HEK293 (cell line): Measurements from ENCODE around the gene IFI30.

Source experiments
- CTCF ChIP-seq: fragments of 450-650 bp; formaldehyde crosslinking; IDR thresholded peaks from 2 replicates; pipeline ENCODE4 v1.5.1; 2016; ENCODE audit warnings: missing biosample characterization, missing genetic modification characterization
- HOXA7 ChIP-seq: sonication (generic); formaldehyde crosslinking; IDR thresholded peaks from 2 replicates; pipeline ENCODE4 v1.8.1; 2022; ENCODE audit warnings: missing genetic modification reagents, borderline replicate concordance
- SP7 ChIP-seq: fragments of 450-650 bp; formaldehyde crosslinking; IDR thresholded peaks from 2 replicates; pipeline ENCODE4 v1.5.1; 2016; ENCODE audit warnings: missing biosample characterization, missing genetic modification characterization
- ZFP3 ChIP-seq: fragments of 450-650 bp; formaldehyde crosslinking; IDR thresholded peaks from 2 replicates; pipeline ENCODE4 v1.5.1; 2016; ENCODE audit warnings: low read depth, missing biosample characterization, missing genetic modification characterization
- ZNF174 ChIP-seq: fragments of 450-650 bp; formaldehyde crosslinking; IDR thresholded peaks from 2 replicates; pipeline ENCODE4 v1.5.0; 2017; ENCODE audit warnings: missing biosample characterization, mild to moderate bottlenecking, missing genetic modification characterization
- ZNF280C ChIP-seq: fragments of 450-650 bp; formaldehyde crosslinking; IDR thresholded peaks from 2 replicates; pipeline ENCODE4 v1.5.1; 2016; ENCODE audit warnings: missing biosample characterization, missing genetic modification characterization
- ZNF426 ChIP-seq: fragments of 450-650 bp; formaldehyde crosslinking; IDR thresholded peaks from 2 replicates; pipeline ENCODE4 v1.5.1; 2017; ENCODE audit warnings: missing biosample characterization, missing genetic modification characterization, mild to moderate bottlenecking, inconsistent platforms, moderate library complexity
- ZNF501 ChIP-seq: fragments of 450-650 bp; formaldehyde crosslinking; IDR thresholded peaks from 2 replicates; pipeline ENCODE4 v1.5.1; 2016; ENCODE audit warnings: missing biosample characterization, missing genetic modification characterization
- ZNF670 ChIP-seq: fragments of 450-650 bp; formaldehyde crosslinking; IDR thresholded peaks from 2 replicates; pipeline ENCODE4 v1.5.1; 2016; ENCODE audit warnings: missing biosample characterization, missing genetic modification characterization, low read depth
- ZNF707 ChIP-seq: fragments of 450-650 bp; formaldehyde crosslinking; IDR thresholded peaks from 2 replicates; pipeline ENCODE4 v1.5.1; 2016; ENCODE audit warnings: missing biosample characterization, missing genetic modification characterization
- ZNF843 ChIP-seq: fragments of 450-650 bp; formaldehyde crosslinking; IDR thresholded peaks from 2 replicates; pipeline ENCODE4 v1.5.1; 2016; ENCODE audit warnings: missing biosample characterization, missing genetic modification characterization
- TF ChIP-seq, protein P1 (sequence below): fragments of 450-650 bp; formaldehyde crosslinking; IDR thresholded peaks from 2 replicates; pipeline ENCODE4 v1.5.1; 2016; ENCODE audit warnings: missing biosample characterization, missing genetic modification characterization, borderline replicate concordance
- TF ChIP-seq, protein P2 (sequence below): fragments of 450-650 bp; formaldehyde crosslinking; IDR thresholded peaks from 2 replicates; pipeline ENCODE4 v1.5.1; 2016; ENCODE audit warnings: missing biosample characterization, missing genetic modification characterization, borderline replicate concordance
- TF ChIP-seq, protein P3 (sequence below): fragments of 450-650 bp; formaldehyde crosslinking; IDR thresholded peaks from 2 replicates; pipeline ENCODE4 v1.5.1; 2016; ENCODE audit warnings: missing biosample characterization, missing genetic modification characterization
- TF ChIP-seq, protein P4 (sequence below): fragments of 450-650 bp; formaldehyde crosslinking; IDR thresholded peaks from 2 replicates; pipeline ENCODE4 v1.5.1; 2017; ENCODE audit warnings: missing biosample characterization, missing genetic modification characterization
- TF ChIP-seq, protein P5 (sequence below): fragments of 450-650 bp; formaldehyde crosslinking; IDR thresholded peaks from 2 replicates; pipeline ENCODE4 v1.5.1; 2016; ENCODE audit warnings: missing biosample characterization, missing genetic modification characterization

The IFI30 gene

DNA sequence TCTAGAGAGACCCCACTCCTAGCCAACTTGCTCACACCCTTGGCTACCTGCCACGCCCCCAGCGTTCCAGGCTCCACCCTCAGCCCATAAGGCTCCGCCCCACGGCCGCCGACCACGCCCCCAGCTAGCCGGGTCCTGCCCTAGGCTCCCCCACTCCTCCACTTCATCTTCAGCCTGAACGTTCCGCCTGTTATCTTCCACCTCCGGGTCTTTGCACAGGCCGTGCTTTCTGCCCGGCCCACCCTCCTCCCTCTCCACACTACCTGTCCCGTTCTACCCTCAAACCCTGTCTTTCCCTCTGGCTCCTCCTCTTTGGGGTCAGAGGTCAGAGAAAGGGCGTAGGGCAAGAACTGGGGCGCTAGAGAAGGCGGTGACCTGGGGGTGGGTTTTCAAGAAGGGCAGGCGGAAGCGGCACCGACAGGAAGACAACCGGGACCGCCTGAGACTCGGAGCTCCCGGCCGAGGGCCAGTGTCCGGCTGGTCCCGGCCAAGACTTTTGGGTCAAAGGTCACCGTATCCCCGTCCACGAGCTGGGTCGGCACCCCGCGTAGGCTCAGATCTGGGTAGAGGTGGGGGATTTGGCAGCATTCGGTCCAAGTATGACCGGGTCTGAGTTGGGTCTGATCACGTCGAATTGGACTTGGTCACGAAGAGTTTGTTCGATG is 50.4 kb downstream of the IFI30 start (continued):
- TF ChIP-seq, protein P1, sequence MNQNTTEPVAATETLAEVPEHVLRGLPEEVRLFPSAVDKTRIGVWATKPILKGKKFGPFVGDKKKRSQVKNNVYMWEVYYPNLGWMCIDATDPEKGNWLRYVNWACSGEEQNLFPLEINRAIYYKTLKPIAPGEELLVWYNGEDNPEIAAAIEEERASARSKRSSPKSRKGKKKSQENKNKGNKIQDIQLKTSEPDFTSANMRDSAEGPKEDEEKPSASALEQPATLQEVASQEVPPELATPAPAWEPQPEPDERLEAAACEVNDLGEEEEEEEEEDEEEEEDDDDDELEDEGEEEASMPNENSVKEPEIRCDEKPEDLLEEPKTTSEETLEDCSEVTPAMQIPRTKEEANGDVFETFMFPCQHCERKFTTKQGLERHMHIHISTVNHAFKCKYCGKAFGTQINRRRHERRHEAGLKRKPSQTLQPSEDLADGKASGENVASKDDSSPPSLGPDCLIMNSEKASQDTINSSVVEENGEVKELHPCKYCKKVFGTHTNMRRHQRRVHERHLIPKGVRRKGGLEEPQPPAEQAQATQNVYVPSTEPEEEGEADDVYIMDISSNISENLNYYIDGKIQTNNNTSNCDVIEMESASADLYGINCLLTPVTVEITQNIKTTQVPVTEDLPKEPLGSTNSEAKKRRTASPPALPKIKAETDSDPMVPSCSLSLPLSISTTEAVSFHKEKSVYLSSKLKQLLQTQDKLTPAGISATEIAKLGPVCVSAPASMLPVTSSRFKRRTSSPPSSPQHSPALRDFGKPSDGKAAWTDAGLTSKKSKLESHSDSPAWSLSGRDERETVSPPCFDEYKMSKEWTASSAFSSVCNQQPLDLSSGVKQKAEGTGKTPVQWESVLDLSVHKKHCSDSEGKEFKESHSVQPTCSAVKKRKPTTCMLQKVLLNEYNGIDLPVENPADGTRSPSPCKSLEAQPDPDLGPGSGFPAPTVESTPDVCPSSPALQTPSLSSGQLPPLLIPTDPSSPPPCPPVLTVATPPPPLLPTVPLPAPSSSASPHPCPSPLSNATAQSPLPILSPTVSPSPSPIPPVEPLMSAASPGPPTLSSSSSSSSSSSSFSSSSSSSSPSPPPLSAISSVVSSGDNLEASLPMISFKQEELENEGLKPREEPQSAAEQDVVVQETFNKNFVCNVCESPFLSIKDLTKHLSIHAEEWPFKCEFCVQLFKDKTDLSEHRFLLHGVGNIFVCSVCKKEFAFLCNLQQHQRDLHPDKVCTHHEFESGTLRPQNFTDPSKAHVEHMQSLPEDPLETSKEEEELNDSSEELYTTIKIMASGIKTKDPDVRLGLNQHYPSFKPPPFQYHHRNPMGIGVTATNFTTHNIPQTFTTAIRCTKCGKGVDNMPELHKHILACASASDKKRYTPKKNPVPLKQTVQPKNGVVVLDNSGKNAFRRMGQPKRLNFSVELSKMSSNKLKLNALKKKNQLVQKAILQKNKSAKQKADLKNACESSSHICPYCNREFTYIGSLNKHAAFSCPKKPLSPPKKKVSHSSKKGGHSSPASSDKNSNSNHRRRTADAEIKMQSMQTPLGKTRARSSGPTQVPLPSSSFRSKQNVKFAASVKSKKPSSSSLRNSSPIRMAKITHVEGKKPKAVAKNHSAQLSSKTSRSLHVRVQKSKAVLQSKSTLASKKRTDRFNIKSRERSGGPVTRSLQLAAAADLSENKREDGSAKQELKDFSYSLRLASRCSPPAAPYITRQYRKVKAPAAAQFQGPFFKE (tag by site-specific recombination) = no peak
- TF ChIP-seq ZNF280C (tag by site-specific recombination) = no peak
- 0 out of 2 replicates have a peak, but pooled peaks have one; percentile 20 for TF ChIP-seq SP7 (tag by site-specific recombination)
- TF ChIP-seq, protein P2, sequence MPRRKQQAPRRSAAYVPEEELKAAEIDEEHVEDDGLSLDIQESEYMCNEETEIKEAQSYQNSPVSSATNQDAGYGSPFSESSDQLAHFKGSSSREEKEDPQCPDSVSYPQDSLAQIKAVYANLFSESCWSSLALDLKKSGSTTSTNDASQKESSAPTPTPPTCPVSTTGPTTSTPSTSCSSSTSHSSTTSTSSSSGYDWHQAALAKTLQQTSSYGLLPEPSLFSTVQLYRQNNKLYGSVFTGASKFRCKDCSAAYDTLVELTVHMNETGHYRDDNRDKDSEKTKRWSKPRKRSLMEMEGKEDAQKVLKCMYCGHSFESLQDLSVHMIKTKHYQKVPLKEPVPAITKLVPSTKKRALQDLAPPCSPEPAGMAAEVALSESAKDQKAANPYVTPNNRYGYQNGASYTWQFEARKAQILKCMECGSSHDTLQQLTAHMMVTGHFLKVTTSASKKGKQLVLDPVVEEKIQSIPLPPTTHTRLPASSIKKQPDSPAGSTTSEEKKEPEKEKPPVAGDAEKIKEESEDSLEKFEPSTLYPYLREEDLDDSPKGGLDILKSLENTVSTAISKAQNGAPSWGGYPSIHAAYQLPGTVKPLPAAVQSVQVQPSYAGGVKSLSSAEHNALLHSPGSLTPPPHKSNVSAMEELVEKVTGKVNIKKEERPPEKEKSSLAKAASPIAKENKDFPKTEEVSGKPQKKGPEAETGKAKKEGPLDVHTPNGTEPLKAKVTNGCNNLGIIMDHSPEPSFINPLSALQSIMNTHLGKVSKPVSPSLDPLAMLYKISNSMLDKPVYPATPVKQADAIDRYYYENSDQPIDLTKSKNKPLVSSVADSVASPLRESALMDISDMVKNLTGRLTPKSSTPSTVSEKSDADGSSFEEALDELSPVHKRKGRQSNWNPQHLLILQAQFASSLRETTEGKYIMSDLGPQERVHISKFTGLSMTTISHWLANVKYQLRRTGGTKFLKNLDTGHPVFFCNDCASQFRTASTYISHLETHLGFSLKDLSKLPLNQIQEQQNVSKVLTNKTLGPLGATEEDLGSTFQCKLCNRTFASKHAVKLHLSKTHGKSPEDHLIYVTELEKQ (tag by site-specific recombination) = no peak
- TF ChIP-seq, protein P3, sequence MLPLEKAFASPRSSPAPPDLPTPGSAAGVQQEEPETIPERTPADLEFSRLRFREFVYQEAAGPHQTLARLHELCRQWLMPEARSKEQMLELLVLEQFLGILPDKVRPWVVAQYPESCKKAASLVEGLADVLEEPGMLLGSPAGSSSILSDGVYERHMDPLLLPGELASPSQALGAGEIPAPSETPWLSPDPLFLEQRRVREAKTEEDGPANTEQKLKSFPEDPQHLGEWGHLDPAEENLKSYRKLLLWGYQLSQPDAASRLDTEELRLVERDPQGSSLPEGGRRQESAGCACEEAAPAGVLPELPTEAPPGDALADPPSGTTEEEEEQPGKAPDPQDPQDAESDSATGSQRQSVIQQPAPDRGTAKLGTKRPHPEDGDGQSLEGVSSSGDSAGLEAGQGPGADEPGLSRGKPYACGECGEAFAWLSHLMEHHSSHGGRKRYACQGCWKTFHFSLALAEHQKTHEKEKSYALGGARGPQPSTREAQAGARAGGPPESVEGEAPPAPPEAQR (tag by site-specific recombination) = no peak
- TF ChIP-seq HOXA7 (CRISPR knock-in tag) = no peak
- TF ChIP-seq, protein P4, sequence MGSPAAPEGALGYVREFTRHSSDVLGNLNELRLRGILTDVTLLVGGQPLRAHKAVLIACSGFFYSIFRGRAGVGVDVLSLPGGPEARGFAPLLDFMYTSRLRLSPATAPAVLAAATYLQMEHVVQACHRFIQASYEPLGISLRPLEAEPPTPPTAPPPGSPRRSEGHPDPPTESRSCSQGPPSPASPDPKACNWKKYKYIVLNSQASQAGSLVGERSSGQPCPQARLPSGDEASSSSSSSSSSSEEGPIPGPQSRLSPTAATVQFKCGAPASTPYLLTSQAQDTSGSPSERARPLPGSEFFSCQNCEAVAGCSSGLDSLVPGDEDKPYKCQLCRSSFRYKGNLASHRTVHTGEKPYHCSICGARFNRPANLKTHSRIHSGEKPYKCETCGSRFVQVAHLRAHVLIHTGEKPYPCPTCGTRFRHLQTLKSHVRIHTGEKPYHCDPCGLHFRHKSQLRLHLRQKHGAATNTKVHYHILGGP (tag by site-specific recombination) = no peak
- TF ChIP-seq ZNF670 (tag by site-specific recombination) = no peak
- no peak for TF ChIP-seq ZNF426
- TF ChIP-seq ZNF501 = peak; percentile 47; the same call in 1 of the 2 replicates
- TF ChIP-seq ZNF843 (tag by site-specific recombination) = no peak
- no peak for TF ChIP-seq ZNF707 (tag by site-specific recombination)
- TF ChIP-seq ZNF174 (tag by site-specific recombination) = no peak
- no peak for TF ChIP-seq CTCF
- TF ChIP-seq ZFP3 = no peak
- TF ChIP-seq, protein P5, sequence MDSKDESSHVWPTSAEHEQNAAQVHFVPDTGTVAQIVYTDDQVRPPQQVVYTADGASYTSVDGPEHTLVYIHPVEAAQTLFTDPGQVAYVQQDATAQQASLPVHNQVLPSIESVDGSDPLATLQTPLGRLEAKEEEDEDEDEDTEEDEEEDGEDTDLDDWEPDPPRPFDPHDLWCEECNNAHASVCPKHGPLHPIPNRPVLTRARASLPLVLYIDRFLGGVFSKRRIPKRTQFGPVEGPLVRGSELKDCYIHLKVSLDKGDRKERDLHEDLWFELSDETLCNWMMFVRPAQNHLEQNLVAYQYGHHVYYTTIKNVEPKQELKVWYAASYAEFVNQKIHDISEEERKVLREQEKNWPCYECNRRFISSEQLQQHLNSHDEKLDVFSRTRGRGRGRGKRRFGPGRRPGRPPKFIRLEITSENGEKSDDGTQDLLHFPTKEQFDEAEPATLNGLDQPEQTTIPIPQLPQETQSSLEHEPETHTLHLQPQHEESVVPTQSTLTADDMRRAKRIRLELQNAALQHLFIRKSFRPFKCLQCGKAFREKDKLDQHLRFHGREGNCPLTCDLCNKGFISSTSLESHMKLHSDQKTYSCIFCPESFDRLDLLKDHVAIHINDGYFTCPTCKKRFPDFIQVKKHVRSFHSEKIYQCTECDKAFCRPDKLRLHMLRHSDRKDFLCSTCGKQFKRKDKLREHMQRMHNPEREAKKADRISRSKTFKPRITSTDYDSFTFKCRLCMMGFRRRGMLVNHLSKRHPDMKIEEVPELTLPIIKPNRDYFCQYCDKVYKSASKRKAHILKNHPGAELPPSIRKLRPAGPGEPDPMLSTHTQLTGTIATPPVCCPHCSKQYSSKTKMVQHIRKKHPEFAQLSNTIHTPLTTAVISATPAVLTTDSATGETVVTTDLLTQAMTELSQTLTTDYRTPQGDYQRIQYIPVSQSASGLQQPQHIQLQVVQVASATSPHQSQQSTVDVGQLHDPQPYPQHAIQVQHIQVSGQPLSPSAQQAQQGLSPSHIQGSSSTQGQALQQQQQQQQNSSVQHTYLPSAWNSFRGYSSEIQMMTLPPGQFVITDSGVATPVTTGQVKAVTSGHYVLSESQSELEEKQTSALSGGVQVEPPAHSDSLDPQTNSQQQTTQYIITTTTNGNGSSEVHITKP (tag by site-specific recombination) = peak; percentile 81
